Measurements from ENCODE around the gene CYB5R4. TPM values are rescaled to one million over a fixed set of nuclear protein-coding genes. Genes with fewer than 3 reads are reported as not detected.

The CYB5R4 gene
- total RNA-seq, 2 donors from 2014 or later = 3.3 to 3.9 TPM

- H3K36me3 ChIP-seq = no peaks in the 10 kb centered on the region
- no peak for DNase-seq (ENCODE audit: low spot score)
- H3K9me3 ChIP-seq = peaks cover 0 to 5% of the 10 kb centered on the region in 2 donors
- TF ChIP-seq, protein P1, sequence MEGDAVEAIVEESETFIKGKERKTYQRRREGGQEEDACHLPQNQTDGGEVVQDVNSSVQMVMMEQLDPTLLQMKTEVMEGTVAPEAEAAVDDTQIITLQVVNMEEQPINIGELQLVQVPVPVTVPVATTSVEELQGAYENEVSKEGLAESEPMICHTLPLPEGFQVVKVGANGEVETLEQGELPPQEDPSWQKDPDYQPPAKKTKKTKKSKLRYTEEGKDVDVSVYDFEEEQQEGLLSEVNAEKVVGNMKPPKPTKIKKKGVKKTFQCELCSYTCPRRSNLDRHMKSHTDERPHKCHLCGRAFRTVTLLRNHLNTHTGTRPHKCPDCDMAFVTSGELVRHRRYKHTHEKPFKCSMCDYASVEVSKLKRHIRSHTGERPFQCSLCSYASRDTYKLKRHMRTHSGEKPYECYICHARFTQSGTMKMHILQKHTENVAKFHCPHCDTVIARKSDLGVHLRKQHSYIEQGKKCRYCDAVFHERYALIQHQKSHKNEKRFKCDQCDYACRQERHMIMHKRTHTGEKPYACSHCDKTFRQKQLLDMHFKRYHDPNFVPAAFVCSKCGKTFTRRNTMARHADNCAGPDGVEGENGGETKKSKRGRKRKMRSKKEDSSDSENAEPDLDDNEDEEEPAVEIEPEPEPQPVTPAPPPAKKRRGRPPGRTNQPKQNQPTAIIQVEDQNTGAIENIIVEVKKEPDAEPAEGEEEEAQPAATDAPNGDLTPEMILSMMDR (IDR thresholded peaks at IDR 0.05) = no peak
- no peaks in the 10 kb centered on the region for H3K4me1 ChIP-seq
- H3K27ac ChIP-seq = no peak overlapping the region
- H3K27me3 ChIP-seq = no peaks in the 10 kb centered on the region
- H3K4me3 ChIP-seq = no peak overlapping the region
Measured at GRCh38 chr6:83976871-83977270, 117.4 kb downstream of the CYB5R4 start.

GRCh38 chr6:83978324-83978734 is 118.8 kb downstream of the CYB5R4 start:
- TF ChIP-seq, protein P1 (IDR thresholded peaks at IDR 0.05) = no peak
- Histone ChIP-seq H3K9me3 (peaks cover 0 to 5% of the 10 kb centered on the region in 2 donors), H3K27ac (no peak overlapping the region), H3K4me1 (no peaks in the 10 kb centered on the region), H3K36me3 (no peaks in the 10 kb centered on the region), H3K27me3 (no peaks in the 10 kb centered on the region), H3K4me3 (no peak overlapping the region)
- no peak for DNase-seq (ENCODE audit: low spot score)

DNA sequence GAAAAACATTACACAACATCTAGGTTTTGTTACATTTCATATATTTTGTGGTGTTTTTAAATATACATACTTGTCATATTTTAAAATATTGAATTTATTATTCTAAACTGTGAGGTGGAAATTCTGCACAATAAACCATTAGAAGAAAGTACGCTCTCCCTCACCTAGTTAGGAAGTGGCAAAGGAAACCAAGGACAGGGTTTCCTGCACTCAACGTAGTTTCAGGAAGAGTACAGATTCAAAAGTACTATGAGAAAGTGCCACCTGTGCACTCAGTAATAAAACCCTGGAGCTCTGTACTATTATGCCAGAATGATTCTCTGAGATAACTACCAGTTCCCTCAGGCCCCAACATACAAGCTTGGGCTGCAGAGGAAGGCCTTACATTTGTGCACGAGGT is 119.5 kb downstream of the CYB5R4 start:
- no peak for DNase-seq (ENCODE audit: low spot score)
- TF ChIP-seq, protein P1 (IDR thresholded peaks at IDR 0.05) = no peak
- Histone ChIP-seq H3K9me3 (peaks cover 0 to 5% of the 10 kb centered on the region in 2 donors), H3K36me3 (no peaks in the 10 kb centered on the region), H3K27me3 (no peaks in the 10 kb centered on the region), H3K27ac (no peak overlapping the region), H3K4me3 (no peak overlapping the region), H3K4me1 (no peaks in the 10 kb centered on the region)

GRCh38 chr6:83984411-83984810 is 124.9 kb downstream of the CYB5R4 start:
- Histone ChIP-seq H3K4me3 (no peak overlapping the region), H3K27me3 (no peaks in the 10 kb centered on the region), H3K36me3 (no peaks in the 10 kb centered on the region), H3K4me1 (no peaks in the 10 kb centered on the region), H3K27ac (no peak overlapping the region), H3K9me3 (peaks cover 0 to 5% of the 10 kb centered on the region in 2 donors)
- TF ChIP-seq, protein P1 (IDR thresholded peaks at IDR 0.05) = no peak
- no peak for DNase-seq (ENCODE audit: low spot score)

GRCh38 chr6:83985308-83985713 is 125.8 kb downstream of the CYB5R4 start:
- H3K9me3 ChIP-seq = peaks cover 0 to 5% of the 10 kb centered on the region in 2 donors
- H3K36me3 ChIP-seq = no peaks in the 10 kb centered on the region
- DNase-seq (ENCODE audit: low spot score) = no peak
- no peaks in the 10 kb centered on the region for H3K27me3 ChIP-seq
- no peaks in the 10 kb centered on the region for H3K4me1 ChIP-seq
- no peak overlapping the region for H3K27ac ChIP-seq
- TF ChIP-seq, protein P1 (IDR thresholded peaks at IDR 0.05) = no peak
- no peak overlapping the region for H3K4me3 ChIP-seq

GRCh38 chr6:83985715-83986114 is 126.2 kb downstream of the CYB5R4 start:
- H3K27me3 ChIP-seq = no peaks in the 10 kb centered on the region
- no peak for DNase-seq (ENCODE audit: low spot score)
- no peak overlapping the region for H3K27ac ChIP-seq
- no peak overlapping the region for H3K4me3 ChIP-seq
- TF ChIP-seq, protein P1 (IDR thresholded peaks at IDR 0.05) = no peak
- H3K4me1 ChIP-seq = no peaks in the 10 kb centered on the region
- no peaks in the 10 kb centered on the region for H3K36me3 ChIP-seq
- H3K9me3 ChIP-seq = peaks cover 0 to 3% of the 10 kb centered on the region in 2 donors
